Measurements from ENCODE around the gene FBF1. TPM values are rescaled to one million over a fixed set of nuclear protein-coding genes. Genes with fewer than 3 reads are reported as not detected.
A peak's percentile ranks its signal among the peaks of the same experiment; 100 is the strongest.

Gene FBF1
- total and polyA plus RNA-seq, 9 of the 15 experiments (the other 6 are each of a cell fraction or from before 2014, with no cell fraction given) = 0.46 to 14.9 (median 7.5) TPM

DNA sequence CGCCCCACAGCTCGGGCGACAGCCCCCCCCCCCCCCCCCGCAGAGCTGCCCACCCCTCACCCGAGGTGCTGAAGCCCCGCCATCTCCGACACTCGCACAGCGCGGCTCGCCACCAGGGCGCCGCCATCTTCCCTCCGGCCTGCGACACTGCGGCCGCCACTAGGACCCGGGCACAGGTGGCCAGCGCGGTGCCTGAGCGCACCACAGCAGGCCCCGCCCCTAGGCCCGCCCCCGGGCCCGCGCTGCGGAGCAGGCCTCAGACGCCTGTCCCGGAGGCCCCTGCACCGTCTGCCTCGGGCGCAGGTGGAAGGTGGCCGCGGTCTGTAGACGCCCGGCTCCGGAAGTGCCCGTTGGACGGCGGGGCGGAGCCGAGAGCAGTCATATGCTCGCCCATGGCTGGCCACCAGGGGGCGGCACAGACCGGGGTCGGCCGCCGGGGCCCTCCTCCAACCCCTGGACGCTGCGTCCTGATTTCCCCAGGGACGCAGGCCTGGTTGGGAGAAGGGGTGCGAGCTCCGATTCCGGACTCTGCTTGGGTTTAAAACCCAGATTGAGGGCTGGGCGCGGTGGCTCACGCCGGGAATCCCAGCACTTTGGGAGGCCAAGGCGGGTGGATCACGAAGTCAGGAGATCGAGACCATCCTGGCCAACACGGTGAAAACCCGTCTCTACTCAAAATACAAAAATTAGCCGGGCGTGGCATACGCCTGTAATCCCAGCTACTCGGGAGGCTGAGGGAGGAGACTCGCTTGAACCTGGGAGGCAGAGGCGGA is 35.9 kb downstream of the FBF1 start, which contains the start of gene MRPL38 (continued):
- TF ChIP-seq, protein P1, sequence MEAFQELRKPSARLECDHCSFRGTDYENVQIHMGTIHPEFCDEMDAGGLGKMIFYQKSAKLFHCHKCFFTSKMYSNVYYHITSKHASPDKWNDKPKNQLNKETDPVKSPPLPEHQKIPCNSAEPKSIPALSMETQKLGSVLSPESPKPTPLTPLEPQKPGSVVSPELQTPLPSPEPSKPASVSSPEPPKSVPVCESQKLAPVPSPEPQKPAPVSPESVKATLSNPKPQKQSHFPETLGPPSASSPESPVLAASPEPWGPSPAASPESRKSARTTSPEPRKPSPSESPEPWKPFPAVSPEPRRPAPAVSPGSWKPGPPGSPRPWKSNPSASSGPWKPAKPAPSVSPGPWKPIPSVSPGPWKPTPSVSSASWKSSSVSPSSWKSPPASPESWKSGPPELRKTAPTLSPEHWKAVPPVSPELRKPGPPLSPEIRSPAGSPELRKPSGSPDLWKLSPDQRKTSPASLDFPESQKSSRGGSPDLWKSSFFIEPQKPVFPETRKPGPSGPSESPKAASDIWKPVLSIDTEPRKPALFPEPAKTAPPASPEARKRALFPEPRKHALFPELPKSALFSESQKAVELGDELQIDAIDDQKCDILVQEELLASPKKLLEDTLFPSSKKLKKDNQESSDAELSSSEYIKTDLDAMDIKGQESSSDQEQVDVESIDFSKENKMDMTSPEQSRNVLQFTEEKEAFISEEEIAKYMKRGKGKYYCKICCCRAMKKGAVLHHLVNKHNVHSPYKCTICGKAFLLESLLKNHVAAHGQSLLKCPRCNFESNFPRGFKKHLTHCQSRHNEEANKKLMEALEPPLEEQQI (IDR thresholded peaks at IDR 0.05) = no peak
- TF ChIP-seq, protein P2, sequence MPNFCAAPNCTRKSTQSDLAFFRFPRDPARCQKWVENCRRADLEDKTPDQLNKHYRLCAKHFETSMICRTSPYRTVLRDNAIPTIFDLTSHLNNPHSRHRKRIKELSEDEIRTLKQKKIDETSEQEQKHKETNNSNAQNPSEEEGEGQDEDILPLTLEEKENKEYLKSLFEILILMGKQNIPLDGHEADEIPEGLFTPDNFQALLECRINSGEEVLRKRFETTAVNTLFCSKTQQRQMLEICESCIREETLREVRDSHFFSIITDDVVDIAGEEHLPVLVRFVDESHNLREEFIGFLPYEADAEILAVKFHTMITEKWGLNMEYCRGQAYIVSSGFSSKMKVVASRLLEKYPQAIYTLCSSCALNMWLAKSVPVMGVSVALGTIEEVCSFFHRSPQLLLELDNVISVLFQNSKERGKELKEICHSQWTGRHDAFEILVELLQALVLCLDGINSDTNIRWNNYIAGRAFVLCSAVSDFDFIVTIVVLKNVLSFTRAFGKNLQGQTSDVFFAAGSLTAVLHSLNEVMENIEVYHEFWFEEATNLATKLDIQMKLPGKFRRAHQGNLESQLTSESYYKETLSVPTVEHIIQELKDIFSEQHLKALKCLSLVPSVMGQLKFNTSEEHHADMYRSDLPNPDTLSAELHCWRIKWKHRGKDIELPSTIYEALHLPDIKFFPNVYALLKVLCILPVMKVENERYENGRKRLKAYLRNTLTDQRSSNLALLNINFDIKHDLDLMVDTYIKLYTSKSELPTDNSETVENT (CRISPR knock-in tag; IDR thresholded peaks at IDR 0.05) = peak; percentile 60; the same call in 1 of the 2 replicates
- TF ChIP-seq JUND (IDR thresholded peaks at IDR 0.05; ENCODE audit: borderline replicate concordance, low read depth, low read length) = peak; percentile 62
- TF ChIP-seq JUND (tag; IDR thresholded peaks at IDR 0.05; ENCODE audit: borderline replicate concordance, low read depth, low read length) = peak; percentile 50; the same call in 1 of the 3 replicates
- TF ChIP-seq ELF4 (CRISPR knock-in tag; IDR thresholded peaks at IDR 0.05) = peak; percentile 40; the same call in 1 of the 2 replicates
- TF ChIP-seq ZFX (CRISPR knock-in tag; IDR thresholded peaks at IDR 0.05) = peak; percentile 97
- TF ChIP-seq RBM15 (IDR thresholded peaks at IDR 0.05; ENCODE audit: insufficient read depth, low read length) = no peak
- TF ChIP-seq SMAD4 (CRISPR knock-in tag; conservative IDR thresholded peaks at IDR 0.05) = peak; percentile 95
- peak; percentile 67; the same call in 1 of the 2 replicates for TF ChIP-seq HLTF (IDR thresholded peaks at IDR 0.05)
- no peak for TF ChIP-seq GTF2E2 (tag; IDR thresholded peaks at IDR 0.05)
- TF ChIP-seq HEY1 (CRISPR knock-in tag; IDR thresholded peaks at IDR 0.05; ENCODE audit: borderline replicate concordance) = no peak
- no peak for TF ChIP-seq ARHGAP35 (IDR thresholded peaks at IDR 0.05; ENCODE audit: partially characterized antibody)
- TF ChIP-seq ZNF41 (CRISPR knock-in tag; conservative IDR thresholded peaks at IDR 0.05) = no peak
- TF ChIP-seq, protein P3, sequence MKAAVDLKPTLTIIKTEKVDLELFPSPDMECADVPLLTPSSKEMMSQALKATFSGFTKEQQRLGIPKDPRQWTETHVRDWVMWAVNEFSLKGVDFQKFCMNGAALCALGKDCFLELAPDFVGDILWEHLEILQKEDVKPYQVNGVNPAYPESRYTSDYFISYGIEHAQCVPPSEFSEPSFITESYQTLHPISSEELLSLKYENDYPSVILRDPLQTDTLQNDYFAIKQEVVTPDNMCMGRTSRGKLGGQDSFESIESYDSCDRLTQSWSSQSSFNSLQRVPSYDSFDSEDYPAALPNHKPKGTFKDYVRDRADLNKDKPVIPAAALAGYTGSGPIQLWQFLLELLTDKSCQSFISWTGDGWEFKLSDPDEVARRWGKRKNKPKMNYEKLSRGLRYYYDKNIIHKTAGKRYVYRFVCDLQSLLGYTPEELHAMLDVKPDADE (conservative IDR thresholded peaks at IDR 0.05; ENCODE audit: control insufficient read depth, low read depth, low read length) = peak; percentile 85; the same call in 1 of the 2 replicates
- TF ChIP-seq, protein P4, sequence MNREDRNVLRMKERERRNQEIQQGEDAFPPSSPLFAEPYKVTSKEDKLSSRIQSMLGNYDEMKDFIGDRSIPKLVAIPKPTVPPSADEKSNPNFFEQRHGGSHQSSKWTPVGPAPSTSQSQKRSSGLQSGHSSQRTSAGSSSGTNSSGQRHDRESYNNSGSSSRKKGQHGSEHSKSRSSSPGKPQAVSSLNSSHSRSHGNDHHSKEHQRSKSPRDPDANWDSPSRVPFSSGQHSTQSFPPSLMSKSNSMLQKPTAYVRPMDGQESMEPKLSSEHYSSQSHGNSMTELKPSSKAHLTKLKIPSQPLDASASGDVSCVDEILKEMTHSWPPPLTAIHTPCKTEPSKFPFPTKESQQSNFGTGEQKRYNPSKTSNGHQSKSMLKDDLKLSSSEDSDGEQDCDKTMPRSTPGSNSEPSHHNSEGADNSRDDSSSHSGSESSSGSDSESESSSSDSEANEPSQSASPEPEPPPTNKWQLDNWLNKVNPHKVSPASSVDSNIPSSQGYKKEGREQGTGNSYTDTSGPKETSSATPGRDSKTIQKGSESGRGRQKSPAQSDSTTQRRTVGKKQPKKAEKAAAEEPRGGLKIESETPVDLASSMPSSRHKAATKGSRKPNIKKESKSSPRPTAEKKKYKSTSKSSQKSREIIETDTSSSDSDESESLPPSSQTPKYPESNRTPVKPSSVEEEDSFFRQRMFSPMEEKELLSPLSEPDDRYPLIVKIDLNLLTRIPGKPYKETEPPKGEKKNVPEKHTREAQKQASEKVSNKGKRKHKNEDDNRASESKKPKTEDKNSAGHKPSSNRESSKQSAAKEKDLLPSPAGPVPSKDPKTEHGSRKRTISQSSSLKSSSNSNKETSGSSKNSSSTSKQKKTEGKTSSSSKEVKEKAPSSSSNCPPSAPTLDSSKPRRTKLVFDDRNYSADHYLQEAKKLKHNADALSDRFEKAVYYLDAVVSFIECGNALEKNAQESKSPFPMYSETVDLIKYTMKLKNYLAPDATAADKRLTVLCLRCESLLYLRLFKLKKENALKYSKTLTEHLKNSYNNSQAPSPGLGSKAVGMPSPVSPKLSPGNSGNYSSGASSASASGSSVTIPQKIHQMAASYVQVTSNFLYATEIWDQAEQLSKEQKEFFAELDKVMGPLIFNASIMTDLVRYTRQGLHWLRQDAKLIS (CRISPR knock-in tag; IDR thresholded peaks at IDR 0.05) = peak; percentile 98
- peak; percentile 67; the same call in 1 of the 2 replicates for TF ChIP-seq TGIF2 (CRISPR knock-in tag; IDR thresholded peaks at IDR 0.05)
